GM23248 (cell line): Measurements from ENCODE around the gene PEAR1.

Experiments
- EZH2 ChIP-seq: fragments of 200-600 bp; sonication (generic); IDR thresholded peaks from 2 replicates; pipeline ENCODE4 v1.6.1; 2018; ENCODE audit warnings: antibody characterized with exemption, mild to moderate bottlenecking; ENCODE audit not compliant: insufficient read depth, poor library complexity, severe bottlenecking
- EZH2phosphoT487 ChIP-seq: fragments of 200-600 bp; sonication (generic); IDR thresholded peaks from 2 replicates; pipeline ENCODE4 v1.6.1; 2018; ENCODE audit warnings: antibody characterized with exemption, moderate library complexity, mild to moderate bottlenecking, low read depth; ENCODE audit not compliant: insufficient read depth

- TF ChIP-seq EZH2phosphoT487 (no peak), EZH2 (no peak)
Observed at GRCh38 chr1:156868341-156868740, 25.2 kb upstream of the PEAR1 start.
